HG02642 (cell line): ENCODE measurements around the gene ORC6.
A peak's percentile ranks its signal among the peaks of the same experiment; 100 is the strongest.

ENCODE experiments used
- ATAC-seq: cut with Tn5 transposase; IDR thresholded peaks from one replicate; pipeline ENCODE4 v1.9.1; 2021; ENCODE audit warnings: mild to moderate bottlenecking; ENCODE audit not compliant: unreplicated experiment, poor library complexity

ORC6 gene

DNA sequence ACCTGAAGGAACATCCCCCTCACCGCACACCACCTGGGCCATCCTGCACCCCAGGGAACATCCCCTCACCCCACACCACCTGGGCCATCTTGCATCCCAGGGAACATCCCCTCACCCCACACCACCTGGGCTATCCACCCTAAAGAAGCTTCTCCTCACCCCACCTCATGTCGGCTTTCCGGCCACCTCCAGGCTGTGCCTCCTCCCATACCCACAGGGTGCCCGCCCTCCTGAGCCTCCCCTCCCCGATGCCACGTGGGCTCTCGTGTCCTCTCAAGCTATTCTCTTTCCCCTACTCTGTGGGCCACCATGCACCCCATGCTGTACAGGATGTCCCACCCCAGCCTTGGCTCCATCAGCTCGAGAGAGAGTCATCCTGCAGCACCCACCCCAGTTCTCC, 40.7 kb downstream of the ORC6 start:
- no peak for ATAC-seq

- ATAC-seq, result no peak
Observed at GRCh38 chr16:46730801-46731690, 41.6 kb downstream of the ORC6 start.

DNA sequence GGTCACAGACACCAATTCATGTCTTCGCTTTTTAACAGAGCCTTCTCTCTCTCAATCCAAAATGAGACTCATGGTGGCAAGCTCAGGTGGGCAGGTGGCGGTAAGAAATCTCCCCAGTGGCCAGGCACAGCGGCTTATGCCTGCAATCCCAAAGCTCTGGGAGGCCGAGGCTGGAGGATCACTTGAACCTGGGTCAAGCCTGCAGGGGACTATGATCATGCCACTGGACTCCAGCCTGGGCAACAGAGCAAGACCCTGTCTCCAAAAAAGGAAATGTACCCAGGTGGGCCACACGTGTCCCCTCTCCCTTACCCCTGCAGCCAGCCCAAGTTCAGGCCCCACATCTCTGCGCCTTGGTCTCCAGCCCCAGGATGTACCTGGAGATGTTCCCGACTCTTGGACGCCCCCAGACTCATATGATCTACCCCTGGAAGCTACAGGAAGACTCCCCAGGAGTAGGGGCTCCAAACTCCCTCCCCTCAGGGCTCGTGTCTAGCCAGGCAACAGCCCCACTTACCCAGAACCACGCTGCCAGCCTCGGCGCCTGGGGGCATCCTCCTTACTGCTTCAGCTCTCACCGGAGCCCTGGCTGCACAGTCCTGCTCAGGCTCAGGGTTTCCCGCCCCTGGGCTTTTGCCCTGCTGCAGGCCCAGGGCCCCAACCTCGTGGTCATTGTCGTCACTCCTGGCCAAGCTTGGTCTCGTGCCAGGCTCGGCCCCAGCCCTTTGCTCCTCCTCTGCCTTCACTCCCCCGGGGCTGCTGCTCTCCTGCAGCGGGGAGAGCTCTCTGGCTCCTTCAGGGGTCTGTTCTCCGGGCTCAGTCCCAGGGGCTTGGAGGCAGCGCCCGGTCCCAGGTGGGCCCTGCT, 42.5 kb downstream of the ORC6 start:
- ATAC-seq, result no peak

- ATAC-seq, result no peak
Observed at GRCh38 chr16:46732561-46732960, 43.1 kb downstream of the ORC6 start.

- ATAC-seq, result no peak
Observed at GRCh38 chr16:46733319-46733830, 43.9 kb downstream of the ORC6 start.

GRCh38 chr16:46736695-46737094, 47.2 kb downstream of the ORC6 start:
- no peak for ATAC-seq

- ATAC-seq, result no peak
Observed at GRCh38 chr16:46737621-46738214, 48.3 kb downstream of the ORC6 start.

DNA sequence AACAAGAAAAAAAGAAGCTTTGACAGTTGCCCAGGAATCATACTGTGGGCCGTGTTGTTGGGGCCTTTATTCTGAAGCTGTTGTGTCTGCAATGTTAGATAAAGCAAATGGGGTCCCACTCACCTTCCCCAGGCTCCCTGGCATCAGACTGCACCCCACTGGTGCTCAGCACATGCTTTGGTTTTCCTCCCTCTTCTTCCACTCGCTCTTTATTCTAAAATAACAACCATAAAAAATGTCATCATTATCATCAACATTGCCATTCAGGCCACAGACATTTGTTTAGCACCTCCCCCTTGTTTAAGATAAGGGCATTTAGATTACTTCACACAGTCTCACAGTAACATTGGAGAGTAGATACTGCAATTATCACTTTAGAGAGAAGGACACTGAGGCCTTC, 50.5 kb downstream of the ORC6 start:
- no peak for ATAC-seq

DNA sequence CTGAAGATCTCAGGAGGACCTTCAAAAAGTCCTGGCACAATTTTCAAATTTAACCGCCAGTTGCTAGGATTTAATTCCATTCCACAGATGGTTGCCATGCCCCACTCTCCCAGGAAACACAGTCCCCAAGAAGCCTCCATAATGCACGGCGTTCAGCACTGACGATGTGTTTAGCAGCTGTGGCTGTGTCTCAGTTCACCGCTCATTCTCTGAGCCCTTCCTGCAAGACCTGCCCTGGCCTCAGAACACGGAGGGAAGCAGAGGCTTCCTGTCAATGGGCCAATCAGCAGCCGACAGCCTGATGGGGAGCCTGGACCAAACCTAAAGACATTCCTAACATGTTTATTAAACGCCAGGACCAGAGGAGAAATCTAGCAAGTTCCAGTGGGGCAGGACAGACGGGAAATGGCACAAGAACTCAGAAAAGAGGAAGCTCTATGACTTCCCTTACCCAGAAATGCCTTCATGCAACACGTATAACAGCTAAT, 53.8 kb downstream of the ORC6 start:
- ATAC-seq, result peak; percentile 76

GRCh38 chr16:46745617-46746016, 56.2 kb downstream of the ORC6 start:
- no peak for ATAC-seq

- no peak for ATAC-seq
Observed at GRCh38 chr16:46746821-46747776, 57.6 kb downstream of the ORC6 start.
